Measurements from ENCODE around the gene ZC3H4. TPM values are rescaled to one million over a fixed set of nuclear protein-coding genes. Genes with fewer than 3 reads are reported as not detected.

ZC3H4 gene
- total RNA-seq, 1 donor from 2014 or later, result 47.5 TPM

DNA sequence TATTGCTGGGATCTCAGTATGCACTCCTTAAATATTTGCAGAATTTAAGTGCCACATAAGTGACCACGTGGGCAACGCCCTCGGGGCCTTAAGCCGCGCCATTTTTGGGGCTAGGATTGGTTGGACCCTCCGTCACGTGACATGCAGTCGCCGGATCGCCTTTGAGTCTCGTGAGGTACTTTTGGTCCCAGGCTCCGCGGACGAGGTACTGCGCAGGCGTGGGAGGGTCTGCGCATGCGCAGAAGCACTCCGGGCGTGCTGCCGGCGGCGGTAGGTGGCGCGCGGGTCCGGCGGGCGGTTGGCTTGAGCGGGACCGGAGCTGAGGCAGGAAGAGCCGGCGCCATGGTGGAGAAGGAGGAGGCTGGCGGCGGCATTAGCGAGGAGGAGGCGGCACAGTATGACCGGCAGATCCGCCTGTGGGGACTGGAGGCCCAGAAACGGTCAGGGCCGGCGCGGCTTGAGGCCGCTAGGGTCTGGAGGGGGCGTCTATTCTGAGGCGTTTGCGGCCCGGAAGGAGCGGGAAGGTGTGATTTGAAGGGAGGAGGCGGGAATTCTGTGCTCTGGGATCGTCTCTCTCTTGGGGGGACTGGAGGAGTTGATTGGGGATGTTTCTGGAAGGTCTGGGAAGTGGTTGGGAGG, 17.1 kb upstream of the ZC3H4 start, which contains the start of gene SAE1:
Gene SAE1, plus strand, starts transcription at position 247 of the 639 bp plus-strand sequence. Its CDS starts 96 bp downstream, at position 343.
- intact Hi-C loops (cut with DNase I), result no loop called here

GRCh38 chr19:47130120-47130588, 16.6 kb upstream of the ZC3H4 start:
- Histone ChIP-seq H3K9me3 (no peaks in the 10 kb centered on the region), H3K36me3 (peaks cover 6% of the 10 kb centered on the region), H3K27me3 (no peaks in the 10 kb centered on the region), H3K27ac (no peak overlapping the region), H3K4me3 (peak overlapping the region; percentile 86), H3K4me1 (peaks cover 17% of the 10 kb centered on the region)
- ATAC-seq, result no peak
- no peak for TF ChIP-seq CTCF (IDR thresholded peaks at IDR 0.05)
- intact Hi-C loops (cut with DNase I), result no loop called here
- DNase-seq, result no peak

More for the DNA sequence above, 17.1 kb upstream of the ZC3H4 start, which contains the start of gene SAE1:
- Histone ChIP-seq H3K4me1 (peaks cover 17% of the 10 kb centered on the region), H3K36me3 (peaks cover 6% of the 10 kb centered on the region), H3K9me3 (no peaks in the 10 kb centered on the region), H3K27ac (peak within 1 kb of the TSS; percentile 90), H3K4me3 (peak within 1 kb of the TSS; percentile 86), H3K27me3 (no peaks in the 10 kb centered on the region)
- ATAC-seq (peak; percentile 96), DNase-seq (peak; percentile 97)
- peak; percentile 62 for TF ChIP-seq CTCF (IDR thresholded peaks at IDR 0.05)

GRCh38 chr19:47129579-47129978, 16.0 kb upstream of the ZC3H4 start:
- Histone ChIP-seq H3K4me1 (peaks cover 17% of the 10 kb centered on the region), H3K4me3 (no peak overlapping the region), H3K36me3 (peaks cover 6% of the 10 kb centered on the region), H3K27ac (no peak overlapping the region), H3K9me3 (no peaks in the 10 kb centered on the region), H3K27me3 (no peaks in the 10 kb centered on the region)
- TF ChIP-seq CTCF (IDR thresholded peaks at IDR 0.05), result no peak
- intact Hi-C loops (cut with DNase I), result no loop called here
- DNase-seq, result no peak
- no peak for ATAC-seq

GRCh38 chr19:47125669-47125938, 12.0 kb upstream of the ZC3H4 start:
- no peak for TF ChIP-seq CTCF (IDR thresholded peaks at IDR 0.05)
- peaks cover 4% of the 10 kb centered on the region for H3K4me1 ChIP-seq
- ATAC-seq (peak; percentile 6), DNase-seq (no peak)
- no peaks in the 10 kb centered on the region for H3K36me3 ChIP-seq
- H3K4me3 ChIP-seq, result no peak overlapping the region
- H3K27ac ChIP-seq, result peak overlapping the region; percentile 55
- no peaks in the 10 kb centered on the region for H3K27me3 ChIP-seq
- intact Hi-C loops (cut with DNase I), result no loop called here
- H3K9me3 ChIP-seq, result no peaks in the 10 kb centered on the region

- Histone ChIP-seq H3K9me3 (no peaks in the 10 kb centered on the region), H3K4me1 (peaks cover under 1% of the 10 kb centered on the region), H3K36me3 (no peaks in the 10 kb centered on the region), H3K27me3 (no peaks in the 10 kb centered on the region), H3K27ac (peak overlapping the region; percentile 55), H3K4me3 (no peak overlapping the region)
- TF ChIP-seq CTCF (IDR thresholded peaks at IDR 0.05), result peak; percentile 71
- no peak for DNase-seq
- intact Hi-C loops (cut with DNase I), result loop anchor here (5.0 kb wide), 1 partner anchor 48 kb away; no protein-coding TSS in a partner anchor
- ATAC-seq, result peak; percentile 92
These were observed 11.5 kb upstream of the ZC3H4 start for GRCh38 chr19:47124937-47125668.

Measured in upper lobe of right lung (tissue), 1 donor.